HCT116 (cell line): ENCODE data around the gene LASP1NB.

Source experiments
- ATAC-seq: fragments of 200-7000 bp; cut with Tn5 transposase; 2 replicates; pipeline ENCODE4 v1.9.1; 2020; ENCODE audit warnings: mild to moderate bottlenecking, moderate library complexity
- BruUV-seq: library from RNA; stranded (reverse); fragments of 400-500 nt; replicated peaks from 2 replicates; lab custom pipeline; 2021; lab: Mats Ljungman, UMichigan
- CTCF ChIA-PET: fragments of 300-600 bp; sonication (Branson Sonifier 250); formaldehyde crosslinking; loops from one replicate; lab custom pipeline; 2021; ENCODE audit warnings: antibody characterized with exemption; lab: Charles Lee
- POLR2A ChIA-PET: fragments of 300-600, 350-600 bp; sonication (Branson Sonifier 250); formaldehyde crosslinking; loops from one replicate; lab custom pipeline; 2021; ENCODE audit warnings: antibody characterized with exemption; lab: Charles Lee
- RAD21 ChIA-PET, 2 experiments: fragments of 300-600 bp; sonication (Branson Sonifier 250); formaldehyde crosslinking; loops; one replicate each; lab custom pipeline; 2023; ENCODE audit warnings: low total read pairs in 2 of 2; ENCODE audit not compliant: uncharacterized antibody in 2 of 2, unreplicated experiment in 2 of 2, low non-redundant PET in 1 of 2; lab: Charles Lee
- DNase-seq: peaks from one replicate; pipeline ENCODE4 v3.0.0-alpha.2; 2010; ENCODE audit warnings: low read depth, low spot score
- H2AFZ ChIP-seq: fragments of 200-600 bp; shearing (Covaris generic), sonication (generic); 2 replicates; pipeline ENCODE4 v1.6.1; 2017; ENCODE audit warnings: low read depth, mixed run types, mixed read lengths, antibody characterized with exemption, low read length; ENCODE audit not compliant: poor library complexity, severe bottlenecking
- H3K27ac ChIP-seq: 2 replicates; pipeline ENCODE4 v1.5.1; 2012; ENCODE audit warnings: low read depth, low read length
- H3K27me3 ChIP-seq: fragments of 200-600 bp; sonication (generic); 2 replicates; pipeline ENCODE4 v1.6.1; 2016; ENCODE audit warnings: mixed run types, low read length, mixed read lengths; ENCODE audit not compliant: insufficient read depth
- H3K36me3 ChIP-seq, 2 experiments: fragments of 200-500 bp in 1 of 2; fragments of 200-600 bp in 1 of 2; sonication (Bioruptor generic) in 1 of 2; sonication (generic) in 1 of 2; 2 replicates each; pipeline versions ENCODE4 v1.5.1 to v1.6.1; 2014 to 2016; ENCODE audit warnings: low read length in 2 of 2, inconsistent platforms in 1 of 2, mixed read lengths in 1 of 2, mixed run types in 1 of 2; ENCODE audit not compliant: insufficient read depth in 2 of 2, control insufficient read depth in 1 of 2
- H3K4me1 ChIP-seq, 2 experiments: fragments of 200-600 bp in 1 of 2; sonication (generic) in 1 of 2; 2 replicates each; pipeline versions ENCODE4 v1.5.1 to v1.6.1; 2012 to 2017; ENCODE audit warnings: low read length in 2 of 2, inconsistent platforms in 1 of 2, mild to moderate bottlenecking in 1 of 2, mixed read lengths in 1 of 2, mixed run types in 1 of 2, moderate library complexity in 1 of 2; ENCODE audit not compliant: insufficient read depth in 2 of 2, control insufficient read depth in 1 of 2
- H3K4me2 ChIP-seq: fragments of 200-600 bp; sonication (generic); 2 replicates; pipeline ENCODE4 v1.6.1; 2017; ENCODE audit warnings: mixed run types, low read length, mixed read lengths
- H3K4me3 ChIP-seq, 2 experiments: fragments of 200-600 bp in 1 of 2; sonication (generic) in 1 of 2; replicated peaks in 1 of 2; 2 replicates each; pipeline ENCODE4 v1.5.1; 2011 to 2016; ENCODE audit warnings: low read length in 2 of 2, control low read depth in 1 of 2, low read depth in 1 of 2, mild to moderate bottlenecking in 1 of 2, mixed read lengths in 1 of 2, mixed run types in 1 of 2
- H3K79me2 ChIP-seq: fragments of 200-600 bp; sonication (generic); 2 replicates; pipeline ENCODE4 v1.6.1; 2017; ENCODE audit warnings: mild to moderate bottlenecking, mixed run types, low read length, moderate library complexity, mixed read lengths; ENCODE audit not compliant: insufficient read depth
- H3K9ac ChIP-seq: fragments of 200-600 bp; sonication (generic); 2 replicates; pipeline ENCODE4 v1.6.1; 2016; ENCODE audit warnings: low read length, mixed read lengths
- H3K9me2 ChIP-seq: fragments of 200-600 bp; sonication (generic), shearing (Covaris generic); 2 replicates; pipeline ENCODE4 v1.6.1; 2017; ENCODE audit warnings: mixed run types, mild to moderate bottlenecking, moderate library complexity; ENCODE audit not compliant: insufficient read depth
- H3K9me3 ChIP-seq, 2 experiments: fragments of 200-500 bp in 1 of 2; fragments of 200-600 bp in 1 of 2; sonication (Bioruptor generic) in 1 of 2; sonication (generic) in 1 of 2; 2 replicates each; pipeline ENCODE4 v1.6.1; 2014 to 2017; ENCODE audit warnings: low read length in 2 of 2, mixed read lengths in 2 of 2, inconsistent platforms in 1 of 2, low read depth in 1 of 2, mild to moderate bottlenecking in 1 of 2, mixed run types in 1 of 2, moderate library complexity in 1 of 2; ENCODE audit not compliant: control insufficient read depth in 1 of 2, insufficient read depth in 1 of 2
- H4K20me1 ChIP-seq: fragments of 200-600 bp; sonication (generic), shearing (Covaris generic); 2 replicates; pipeline ENCODE4 v1.6.1; 2017; ENCODE audit warnings: mixed run types, mild to moderate bottlenecking, moderate library complexity; ENCODE audit not compliant: insufficient read depth
- ATF3 ChIP-seq: IDR thresholded peaks from 2 replicates; pipeline ENCODE4 v1.6.1; 2012
- CBX3 ChIP-seq: IDR thresholded peaks from 2 replicates; pipeline ENCODE4 v1.6.1; 2012; ENCODE audit warnings: low read depth
- CEBPB ChIP-seq: IDR thresholded peaks from 2 replicates; pipeline ENCODE4 v1.6.1; 2012; ENCODE audit warnings: low read depth
- EGR1 ChIP-seq: IDR thresholded peaks from 2 replicates; pipeline ENCODE4 v1.6.1; 2012; ENCODE audit warnings: low read depth
- FOSL1 ChIP-seq: IDR thresholded peaks from 2 replicates; pipeline ENCODE4 v1.6.1; 2012; ENCODE audit warnings: low read depth
- JUND ChIP-seq: IDR thresholded peaks from 2 replicates; pipeline ENCODE4 v1.6.1; 2012
- MAX ChIP-seq: IDR thresholded peaks from 2 replicates; pipeline ENCODE4 v1.6.1; 2012
- POLR2A ChIP-seq: IDR thresholded peaks from 2 replicates; pipeline ENCODE4 v1.7.0; 2011; ENCODE audit warnings: borderline replicate concordance; ENCODE audit not compliant: insufficient read depth, insufficient read length; ENCODE audit errors: extremely low read depth
- POLR2AphosphoS5 ChIP-seq: IDR thresholded peaks from 2 replicates; pipeline ENCODE4 v1.6.1; 2011; ENCODE audit warnings: mild to moderate bottlenecking, low read depth, low read length, moderate library complexity
- REST ChIP-seq: IDR thresholded peaks from 2 replicates; pipeline ENCODE4 v1.6.1; 2012; ENCODE audit warnings: low read depth
- SP1 ChIP-seq: IDR thresholded peaks from 2 replicates; pipeline ENCODE4 v1.6.1; 2012; ENCODE audit warnings: low read depth
- SRF ChIP-seq: IDR thresholded peaks from 2 replicates; pipeline ENCODE4 v1.6.1; 2012; ENCODE audit warnings: low read depth
- TCF7L2 ChIP-seq: IDR thresholded peaks from 2 replicates; pipeline ENCODE4 v1.7.0; 2011; ENCODE audit warnings: borderline replicate concordance, inconsistent platforms; ENCODE audit not compliant: insufficient read depth, insufficient read length; ENCODE audit errors: extremely low read depth
- ZFX ChIP-seq: fragments of 450-650 bp; IDR thresholded peaks from 2 replicates; pipeline ENCODE4 v1.6.1; 2017
- ZNF274 ChIP-seq: fragments of 200-500 bp; sonication (Bioruptor generic); IDR thresholded peaks from 2 replicates; pipeline ENCODE4 v1.6.1; 2014; ENCODE audit warnings: mild to moderate bottlenecking, low read depth, low read length, inconsistent platforms
- intact Hi-C: fragments of 100-400 bp; cut with micrococcal nuclease; formaldehyde crosslinking; loops from 2 replicates; pipeline ENCODE4 v1.10.0; 2022

The LASP1NB gene

GRCh38 chr17:38882870-38883269 lies 42.5 kb upstream of the LASP1NB start:
- no peak for DNase-seq
- no TSS peak for BruUV-seq
- no peak overlapping the region for H2AFZ ChIP-seq
- no peaks in the 10 kb centered on the region for H3K27me3 ChIP-seq
- H3K36me3 ChIP-seq = peaks cover 20 to 36% of the 10 kb centered on the region in 2 experiments; a peak in 3 of 4 replicates
- RAD21 ChIA-PET = no interaction called here
- intact Hi-C loops = no loop called here
- H3K4me1 ChIP-seq = peaks cover 32 to 61% of the 10 kb centered on the region in 2 experiments
- no peaks in the 10 kb centered on the region for H3K9me2 ChIP-seq
- H3K27ac ChIP-seq = no peak overlapping the region
- no peak overlapping the region for H3K4me3 ChIP-seq
- ATAC-seq = no peak
- H4K20me1 ChIP-seq = no peaks in the 10 kb centered on the region
- POLR2A ChIA-PET = no interaction called here
- no peak overlapping the region; the same call in 1 of the 2 replicates for H3K9ac ChIP-seq
- H3K79me2 ChIP-seq = peaks cover 97% of the 10 kb centered on the region
- CTCF ChIA-PET = no interaction called here
- H3K9me3 ChIP-seq = no peaks in the 10 kb centered on the region
- H3K4me2 ChIP-seq = no peak overlapping the region
- TF ChIP-seq SP1 = no peak
- TF ChIP-seq CBX3 = no peak
- no peak for TF ChIP-seq JUND
- TF ChIP-seq TCF7L2 = no peak
- TF ChIP-seq CEBPB = no peak
- no peak for TF ChIP-seq ZFX
- no peak for TF ChIP-seq EGR1
- no peak for TF ChIP-seq SRF
- TF ChIP-seq FOSL1 = no peak
- no peak for TF ChIP-seq POLR2AphosphoS5
- TF ChIP-seq ZNF274 = no peak
- TF ChIP-seq MAX = no peak
- TF ChIP-seq POLR2A = no peak
- TF ChIP-seq ATF3 = no peak
- no peak for TF ChIP-seq REST
